ENCODE measurements around the gene MTMR2.

GRCh38 chr11:95972060-95972459 is 48.2 kb upstream of the MTMR2 start:
- TF ChIP-seq, protein P1, sequence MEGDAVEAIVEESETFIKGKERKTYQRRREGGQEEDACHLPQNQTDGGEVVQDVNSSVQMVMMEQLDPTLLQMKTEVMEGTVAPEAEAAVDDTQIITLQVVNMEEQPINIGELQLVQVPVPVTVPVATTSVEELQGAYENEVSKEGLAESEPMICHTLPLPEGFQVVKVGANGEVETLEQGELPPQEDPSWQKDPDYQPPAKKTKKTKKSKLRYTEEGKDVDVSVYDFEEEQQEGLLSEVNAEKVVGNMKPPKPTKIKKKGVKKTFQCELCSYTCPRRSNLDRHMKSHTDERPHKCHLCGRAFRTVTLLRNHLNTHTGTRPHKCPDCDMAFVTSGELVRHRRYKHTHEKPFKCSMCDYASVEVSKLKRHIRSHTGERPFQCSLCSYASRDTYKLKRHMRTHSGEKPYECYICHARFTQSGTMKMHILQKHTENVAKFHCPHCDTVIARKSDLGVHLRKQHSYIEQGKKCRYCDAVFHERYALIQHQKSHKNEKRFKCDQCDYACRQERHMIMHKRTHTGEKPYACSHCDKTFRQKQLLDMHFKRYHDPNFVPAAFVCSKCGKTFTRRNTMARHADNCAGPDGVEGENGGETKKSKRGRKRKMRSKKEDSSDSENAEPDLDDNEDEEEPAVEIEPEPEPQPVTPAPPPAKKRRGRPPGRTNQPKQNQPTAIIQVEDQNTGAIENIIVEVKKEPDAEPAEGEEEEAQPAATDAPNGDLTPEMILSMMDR (conservative IDR thresholded peaks at IDR 0.05 in 1 of 2, IDR thresholded peaks at IDR 0.05 in 1 of 2; ENCODE audit: low read depth in 1 of 2, low read length in 2 of 2) = no peak
- no peak for TF ChIP-seq EZH2 (IDR thresholded peaks at IDR 0.05; ENCODE audit: low read length, missing control alignments)

Measured in fibroblast of lung (primary cell).